Measurements from ENCODE around the gene BPGM.

GRCh38 chr7:134708692-134709091 lies 62.0 kb downstream of the BPGM start:
- TF ChIP-seq CTCF (IDR thresholded peaks at IDR 0.05; ENCODE audit: poor library complexity) (no peak), EZH2phosphoT487 (IDR thresholded peaks at IDR 0.05; ENCODE audit: low read depth, severe bottlenecking, unreplicated experiment) (no peak)

Data from hepatocyte (in vitro differentiated cells).